ENCODE results near the gene TBC1D20. TPM values are rescaled to one million over a fixed set of nuclear protein-coding genes. Genes with fewer than 3 reads are reported as not detected.
"Not testable (repeated sequence)": the region's sequence is repeated elsewhere in the genome, so short reads cannot be mapped to it uniquely, and the experiment has no call there.

Gene TBC1D20
- total RNA-seq, 1 donor from 2014 or later: 18.8 TPM

GRCh38 chr20:475463-476357 lies 13.4 kb upstream of the TBC1D20 start:
- peak; percentile 56 for ATAC-seq

DNA sequence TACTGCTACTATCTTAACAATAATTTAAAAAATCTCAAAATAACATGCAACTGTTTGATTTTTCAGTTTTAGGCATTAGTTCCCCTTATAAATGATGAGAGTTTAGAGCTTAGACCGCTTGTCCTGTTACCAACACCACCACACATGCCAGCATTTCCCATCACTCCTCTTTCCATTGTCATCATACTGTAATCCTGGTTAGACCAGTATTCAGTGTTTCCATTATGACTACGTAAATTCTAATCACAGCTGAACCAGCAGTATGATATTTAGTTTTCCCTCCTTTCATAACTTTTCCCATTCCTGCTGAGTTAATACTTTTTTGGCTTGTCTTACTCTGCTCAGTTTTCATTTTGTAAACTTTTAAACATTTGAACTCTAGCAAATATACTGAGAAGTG lies 12.2 kb upstream of the TBC1D20 start:
- ATAC-seq: peak; percentile 32

DNA sequence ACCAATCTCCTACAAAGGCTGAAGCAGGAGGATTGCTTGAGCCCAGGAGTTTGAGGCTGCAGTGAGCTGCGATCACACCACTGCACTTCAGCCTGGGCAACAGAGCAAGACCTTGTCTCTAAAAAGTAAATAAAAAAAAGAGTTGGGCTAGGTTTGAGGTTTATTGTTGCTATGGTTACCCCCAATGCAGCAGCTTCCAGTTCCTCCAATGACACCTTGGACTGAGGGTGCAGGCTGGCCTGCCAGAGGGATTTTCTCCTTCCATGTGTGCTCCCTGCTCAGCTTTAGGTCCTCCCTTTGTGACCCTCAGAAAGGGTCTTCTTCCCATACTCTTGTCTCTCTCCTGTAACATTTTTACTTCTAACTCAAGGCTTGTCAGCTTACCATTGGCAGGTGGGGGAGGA lies 10.6 kb upstream of the TBC1D20 start:
- no peak for ATAC-seq

DNA sequence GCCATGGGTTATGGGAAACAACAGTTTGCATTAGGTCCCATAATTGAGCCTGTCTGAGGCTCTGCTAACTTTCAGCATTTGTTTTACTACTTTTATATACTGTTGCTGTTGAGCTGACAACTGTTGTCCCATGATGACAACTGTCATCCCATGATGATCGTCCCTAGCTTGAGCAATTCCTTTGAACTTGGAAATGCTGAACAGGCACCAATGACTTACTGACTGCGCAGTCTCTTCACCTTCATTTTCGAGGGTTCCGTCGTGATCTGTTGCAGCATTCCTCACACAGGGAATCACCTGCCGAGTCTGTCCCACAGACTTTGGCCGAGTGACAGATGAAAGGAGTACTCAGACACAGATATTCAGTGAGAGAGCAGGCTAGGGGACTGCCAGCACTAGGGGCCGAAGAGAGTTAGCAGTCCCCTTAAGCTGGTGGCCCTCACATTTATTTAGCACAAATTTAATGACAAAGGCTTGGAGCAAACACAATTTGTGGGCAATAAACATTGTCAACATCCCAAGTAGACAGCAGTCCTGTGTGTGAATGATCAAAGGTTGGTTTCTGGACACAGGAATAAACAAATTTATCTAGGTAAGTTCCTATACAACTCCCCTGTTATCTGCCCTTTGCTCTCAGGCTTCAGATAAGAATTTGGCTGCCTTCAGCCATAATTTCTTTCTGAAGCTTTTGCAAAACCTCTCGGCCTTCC lies 10.0 kb upstream of the TBC1D20 start:
- ATAC-seq: no peak

GRCh38 chr20:469746-470490 lies 7.6 kb upstream of the TBC1D20 start:
- no peak for ATAC-seq

DNA sequence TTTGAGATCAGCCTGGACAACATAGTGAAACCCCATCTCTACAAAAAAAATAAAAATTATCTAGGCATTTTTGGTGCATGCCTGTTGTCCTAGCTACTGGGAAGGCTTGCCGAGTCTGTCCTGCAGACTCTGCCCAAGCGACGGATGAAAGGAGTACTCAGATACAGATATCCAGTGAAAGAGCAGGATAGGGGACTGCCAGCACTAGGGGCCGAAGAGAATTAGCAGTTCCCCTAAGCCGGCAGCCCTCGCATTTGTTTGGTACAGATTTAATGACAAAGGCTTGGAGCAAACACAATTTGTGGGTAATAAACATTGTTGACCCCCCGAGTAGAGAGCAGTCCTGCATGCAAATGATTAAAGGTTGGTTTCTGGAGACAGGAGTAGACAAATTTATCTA lies 5.4 kb upstream of the TBC1D20 start:
- ATAC-seq: no peak

DNA sequence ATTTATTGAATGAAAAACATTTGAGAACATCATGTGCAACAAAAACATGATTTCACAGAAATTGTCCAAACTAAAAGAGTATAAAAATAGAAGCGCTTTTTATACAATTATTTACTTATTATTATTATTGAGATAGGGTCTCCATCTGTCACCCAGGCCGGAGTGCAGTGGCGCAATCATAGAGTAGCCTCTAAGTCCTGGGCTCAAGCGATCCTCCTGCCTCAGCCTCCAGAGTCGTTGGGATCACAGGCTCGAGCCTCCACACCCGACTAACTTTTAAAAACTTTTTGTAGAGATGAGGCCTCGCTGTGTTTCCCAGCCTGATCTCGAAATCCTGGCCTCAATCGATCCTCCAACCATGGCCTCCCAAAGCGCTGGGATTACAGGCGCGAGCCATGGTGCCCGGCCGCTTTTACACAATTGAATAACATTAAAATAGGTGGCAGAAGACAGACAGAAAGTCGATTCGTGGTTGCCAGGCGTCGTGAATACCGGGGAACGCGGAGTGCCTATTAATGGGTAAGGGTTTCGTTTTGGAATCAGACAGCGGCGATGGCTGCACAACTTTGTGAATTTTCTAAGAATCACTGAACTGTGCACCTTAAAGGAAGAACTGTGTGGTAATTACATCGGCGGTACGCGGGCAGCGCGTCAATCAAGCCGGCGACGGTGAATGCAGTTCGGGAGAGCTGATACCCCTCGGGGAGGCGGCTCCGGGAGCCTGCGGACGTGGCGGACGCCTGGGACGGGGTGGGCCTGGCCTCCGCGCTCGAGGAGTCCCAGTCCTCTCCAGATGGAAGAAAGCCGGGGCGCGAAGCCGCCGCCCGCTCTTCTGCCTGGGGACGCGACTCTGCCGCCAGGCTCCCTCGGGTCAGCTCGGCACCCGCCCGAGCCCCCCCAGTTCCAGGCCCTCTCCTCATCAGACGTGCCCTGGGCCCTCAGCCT lies 807 bp downstream of the TBC1D20 start:
- peak; percentile 50 for ATAC-seq

GRCh38 chr20:460707-461106 lies 1.6 kb downstream of the TBC1D20 start:
- ATAC-seq: no peak

DNA sequence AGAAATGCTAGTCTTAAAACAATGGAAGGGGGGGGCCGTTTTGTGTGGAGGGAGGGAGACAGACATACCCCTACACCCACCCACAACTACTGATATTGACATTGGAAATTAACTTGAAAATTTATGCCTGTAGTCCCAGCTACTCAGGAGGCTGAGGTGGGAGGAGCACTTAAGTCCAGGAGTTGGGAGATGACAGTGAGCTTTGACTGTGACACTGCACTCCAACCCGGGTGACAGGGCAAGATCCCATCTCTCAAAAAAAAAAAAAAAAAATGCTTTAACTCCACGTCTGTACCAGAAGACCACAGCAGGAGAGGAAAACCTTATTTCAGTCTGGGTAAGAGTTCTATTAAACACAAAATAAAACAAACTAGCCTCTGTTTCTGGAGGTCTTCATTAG lies 2.2 kb downstream of the TBC1D20 start:
- ATAC-seq: no peak

DNA sequence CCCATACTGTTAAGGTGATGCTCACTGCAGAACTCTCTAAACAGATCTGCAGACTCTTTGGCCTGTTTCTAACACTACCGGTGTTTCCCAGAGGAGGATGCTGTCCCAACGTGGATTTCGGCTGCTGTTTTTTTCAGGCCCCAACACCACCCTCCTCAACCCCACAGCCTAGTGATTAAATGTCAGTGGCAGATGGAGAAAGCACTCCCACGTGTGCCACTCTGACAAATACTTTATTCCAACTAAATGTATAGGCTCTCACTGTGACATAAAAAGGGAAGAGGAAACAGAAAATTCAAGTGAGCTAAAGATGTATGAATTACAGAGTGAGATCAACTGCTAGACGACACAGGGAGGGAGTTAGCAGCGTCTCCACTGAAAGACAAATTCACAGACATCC lies 3.6 kb downstream of the TBC1D20 start:
- ATAC-seq: no peak

GRCh38 chr20:454951-455350 lies 7.4 kb downstream of the TBC1D20 start:
- peak; percentile 83 for ATAC-seq

DNA sequence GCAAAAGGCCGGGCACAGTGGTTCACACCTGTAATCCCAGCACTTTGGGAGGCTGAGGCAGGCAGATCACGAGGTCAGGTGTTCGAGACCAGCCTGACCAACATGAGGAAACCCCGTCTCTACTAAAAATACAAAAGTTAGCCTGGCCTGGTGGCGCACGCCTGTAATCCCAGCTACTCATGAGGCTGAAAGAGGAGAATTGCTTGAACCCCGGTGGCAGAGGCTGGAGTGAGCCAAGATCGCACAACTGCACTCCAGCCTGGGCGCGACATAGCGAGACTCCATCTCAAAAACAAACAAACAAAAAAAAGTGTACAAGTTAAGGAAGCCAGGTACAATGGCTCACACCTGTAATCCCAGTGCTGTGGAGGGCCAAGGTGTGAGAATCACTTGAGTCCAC lies 10.3 kb downstream of the TBC1D20 start:
- not testable (repeated sequence) for ATAC-seq

DNA sequence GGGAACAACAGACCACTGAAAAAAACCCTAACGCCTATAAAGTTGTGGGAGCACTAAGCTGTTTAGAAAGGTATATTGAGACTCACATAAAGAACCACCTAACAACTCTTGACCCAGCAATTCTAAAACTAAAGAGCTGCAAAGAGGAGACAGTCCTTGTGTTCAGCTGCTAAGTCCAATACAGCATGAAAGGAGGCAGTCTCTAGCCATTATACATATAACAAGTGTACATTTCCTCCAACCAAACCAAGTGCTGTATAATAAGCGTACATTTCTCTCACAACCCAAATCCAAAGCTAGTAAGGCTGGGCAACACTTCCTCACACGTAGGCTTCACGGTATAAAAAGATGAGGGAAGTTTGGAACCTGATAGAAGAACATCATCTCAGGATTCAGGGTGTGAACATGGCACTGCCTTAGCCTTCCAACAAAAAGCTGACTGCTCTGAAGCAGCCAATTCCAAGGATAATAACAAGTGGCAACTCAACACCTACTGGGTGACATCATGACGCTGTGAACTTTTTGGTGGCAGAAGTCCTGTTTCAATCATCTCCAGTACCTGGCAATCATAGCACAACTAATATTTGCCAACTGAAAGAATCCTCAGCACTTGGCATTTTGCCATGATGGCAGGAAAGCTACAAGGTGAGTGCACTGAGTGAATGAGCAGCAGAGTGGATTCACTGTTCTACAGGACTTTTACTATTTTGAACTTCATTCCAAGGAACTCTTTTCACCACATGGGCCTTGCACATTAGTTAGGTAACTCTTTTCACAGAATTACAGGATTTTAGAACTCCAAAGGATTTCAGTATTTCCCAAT lies 16.6 kb downstream of the TBC1D20 start:
- ATAC-seq: no peak

GRCh38 chr20:444862-445426 lies 17.4 kb downstream of the TBC1D20 start:
- ATAC-seq: no peak

- no peak for ATAC-seq
Measured at GRCh38 chr20:444117-444516, 18.2 kb downstream of the TBC1D20 start.

DNA sequence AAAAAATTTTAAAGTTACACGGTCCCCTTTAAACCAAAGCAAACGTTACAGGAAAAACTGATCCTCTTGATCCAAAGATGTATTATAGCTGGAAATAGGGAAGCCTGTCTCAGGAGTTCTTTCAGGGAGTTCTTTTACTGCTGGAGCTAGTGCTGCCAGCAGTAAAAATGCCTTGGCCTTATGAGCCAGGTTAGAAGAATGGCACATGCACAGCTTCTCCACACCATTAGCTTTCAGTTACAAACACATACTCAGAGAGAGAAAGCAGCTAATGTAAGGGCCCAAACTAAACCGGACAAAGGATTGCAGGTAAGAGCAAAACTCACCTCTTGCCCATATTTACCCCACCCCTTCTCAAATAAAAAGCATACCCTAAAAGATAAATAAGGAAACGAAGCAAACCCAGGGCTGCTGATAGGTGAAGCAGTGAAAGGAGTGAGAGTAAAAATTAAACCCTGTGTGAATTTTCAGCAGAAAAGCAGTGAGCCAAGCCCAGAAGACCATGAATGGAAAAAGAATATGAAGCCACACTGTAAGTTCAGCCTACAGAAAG lies 19.0 kb downstream of the TBC1D20 start:
- no peak for ATAC-seq

DNA sequence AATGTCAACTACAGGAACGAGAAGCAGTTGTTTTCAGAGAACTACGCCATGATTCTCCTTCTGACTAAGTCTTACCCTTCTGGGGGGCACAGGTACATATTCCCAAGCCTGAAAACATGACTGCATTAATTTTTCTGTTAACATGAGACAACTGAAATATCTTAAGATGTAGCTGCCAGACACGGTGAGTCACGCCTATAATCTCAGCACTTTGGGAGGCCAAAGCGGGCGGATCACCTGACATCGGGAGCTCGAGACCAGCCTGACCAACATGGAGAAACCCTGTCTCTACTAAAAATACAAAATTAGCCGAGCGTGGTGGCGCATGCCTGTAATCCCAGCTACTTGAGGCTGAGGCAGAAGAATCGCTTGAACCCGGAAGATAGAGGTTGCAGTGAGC lies 21.7 kb downstream of the TBC1D20 start:
- no peak for ATAC-seq

DNA sequence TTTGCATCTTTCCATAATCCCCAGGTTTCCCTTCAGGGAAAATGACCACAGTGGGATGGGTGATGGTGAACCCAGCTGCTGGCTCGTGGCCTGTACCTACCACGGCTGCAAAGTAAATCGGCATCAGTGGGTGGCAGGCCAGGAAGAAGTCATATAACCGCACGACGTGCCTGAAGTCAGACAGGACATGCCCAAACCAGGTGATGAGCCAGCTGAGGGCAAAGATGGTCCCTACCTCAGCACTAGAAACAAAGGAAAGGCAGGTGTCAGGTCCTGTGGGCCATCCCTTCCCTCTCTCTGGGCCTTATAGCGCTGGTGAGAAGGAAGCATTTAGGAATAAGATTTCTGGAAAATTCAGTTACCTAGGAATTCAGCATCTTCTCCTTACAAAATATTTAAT lies 22.2 kb downstream of the TBC1D20 start:
- no peak for ATAC-seq

- ATAC-seq: no peak
Measured at GRCh38 chr20:438571-439469, 23.5 kb downstream of the TBC1D20 start.
